NCI-H526 treated with DMSO at 0.1 percent for 48 hours (cell line): Measurements from ENCODE around the gene ITGA2.

Experiments
- DNase-seq: peaks from one replicate; lab custom pipeline; 2025; lab: John Stamatoyannopoulos, UW

Gene ITGA2

DNA sequence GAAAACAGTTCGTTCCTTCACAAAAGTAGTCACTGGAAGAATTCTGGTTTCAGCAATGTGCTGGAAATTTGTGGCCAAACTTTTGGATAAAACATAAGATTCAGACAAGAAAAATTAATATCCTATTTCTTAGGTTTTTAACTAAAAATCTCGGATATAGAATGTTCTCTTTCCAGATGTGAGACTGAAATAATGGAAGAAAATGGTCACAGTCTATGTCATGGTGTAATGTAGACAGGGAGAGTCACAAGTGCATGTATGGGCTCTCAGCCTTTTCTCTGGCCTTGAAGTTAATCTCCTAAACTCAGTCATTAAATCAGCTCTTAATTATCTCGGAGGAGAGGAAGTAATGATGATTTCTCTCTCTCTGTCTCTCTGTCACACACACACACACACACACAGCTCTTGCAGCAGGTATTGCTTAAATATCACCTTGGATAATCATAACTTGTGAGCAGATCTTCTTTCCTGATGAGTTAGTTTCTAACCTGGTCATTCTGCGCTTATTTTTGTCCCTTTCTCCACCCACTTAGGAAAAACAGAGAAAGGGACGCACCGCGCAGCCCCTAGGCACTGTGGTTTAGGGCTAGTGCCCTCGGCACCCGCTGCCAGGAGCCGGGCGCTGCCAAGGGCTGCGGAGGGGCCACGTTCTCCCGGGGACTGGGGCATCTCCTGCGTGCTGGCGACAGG lies 672 bp upstream of the ITGA2 start:
- no peak for DNase-seq

DNA sequence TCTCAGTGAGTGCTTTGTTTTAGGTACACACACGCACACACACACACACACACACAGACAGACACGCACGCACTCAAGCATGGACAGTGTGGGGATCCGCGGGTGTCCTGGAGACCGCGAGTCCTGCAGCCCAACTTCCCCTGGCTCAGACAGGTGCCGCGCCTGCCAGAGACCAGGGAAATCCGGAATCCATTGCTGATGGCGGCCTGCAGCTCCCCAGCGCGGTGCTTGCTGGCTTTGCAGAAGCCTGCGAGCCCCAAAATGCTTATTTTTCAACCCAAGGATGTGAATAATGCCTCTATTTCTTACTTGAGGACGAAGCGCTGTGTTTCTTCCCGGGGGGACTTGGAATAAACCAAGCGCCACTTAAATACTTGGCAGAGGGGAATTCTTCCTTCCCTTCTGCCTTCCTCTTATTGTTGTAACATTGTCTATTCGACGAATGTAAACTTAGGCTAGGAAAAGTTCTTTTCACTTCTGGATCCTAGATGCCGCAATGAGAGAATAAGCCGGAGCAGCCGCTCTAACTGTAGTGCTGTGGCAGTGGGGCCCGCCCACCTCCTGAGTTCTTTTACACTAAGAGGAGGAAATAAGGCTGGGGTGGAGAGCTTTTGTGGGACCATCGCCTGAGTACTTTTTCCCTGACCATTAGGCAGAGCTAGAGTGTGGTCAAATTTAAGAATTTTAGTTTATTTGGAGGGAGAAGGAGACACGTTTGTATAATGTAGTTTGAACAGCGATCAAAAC lies 802 bp downstream of the ITGA2 start:
- peak; percentile 5 for DNase-seq

DNA sequence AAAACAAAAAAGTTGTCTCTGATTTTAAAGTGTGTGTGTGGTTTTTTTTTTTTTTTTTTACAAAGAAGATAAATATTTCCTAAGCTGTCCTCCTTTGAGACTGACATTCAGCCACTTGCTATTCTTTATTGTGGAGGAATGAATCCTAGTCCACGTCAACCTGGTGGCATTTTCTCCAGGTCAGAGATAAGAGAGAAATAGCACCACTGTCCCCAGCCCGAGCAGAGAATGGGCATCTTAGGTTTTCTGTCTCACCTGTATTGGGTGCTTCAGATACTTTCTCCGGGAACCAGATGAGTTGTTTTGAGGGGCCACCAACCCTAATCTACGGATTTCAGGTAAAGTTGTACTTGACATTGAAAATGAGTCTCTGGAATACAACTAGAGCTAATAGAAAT lies 1.4 kb downstream of the ITGA2 start:
- no peak for DNase-seq

DNA sequence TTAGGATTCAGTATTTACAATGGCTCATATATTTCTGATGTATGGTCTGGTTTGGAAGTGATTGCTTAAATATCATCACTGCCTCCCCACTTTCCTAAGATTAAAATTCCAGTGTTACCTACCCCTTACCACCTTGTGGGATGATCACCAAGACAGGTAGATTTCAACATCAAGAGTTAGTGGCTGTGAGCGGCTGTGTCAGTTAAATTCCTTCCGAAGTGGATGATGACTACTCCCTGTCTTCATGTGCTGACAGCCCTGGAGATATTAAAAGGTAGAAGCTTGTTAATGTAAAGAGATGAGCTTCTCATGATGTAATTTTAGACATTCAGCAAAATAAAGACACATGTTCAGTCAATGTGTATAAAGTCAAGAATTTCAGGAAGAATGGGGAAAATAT lies 4.2 kb downstream of the ITGA2 start:
- no peak for DNase-seq

DNA sequence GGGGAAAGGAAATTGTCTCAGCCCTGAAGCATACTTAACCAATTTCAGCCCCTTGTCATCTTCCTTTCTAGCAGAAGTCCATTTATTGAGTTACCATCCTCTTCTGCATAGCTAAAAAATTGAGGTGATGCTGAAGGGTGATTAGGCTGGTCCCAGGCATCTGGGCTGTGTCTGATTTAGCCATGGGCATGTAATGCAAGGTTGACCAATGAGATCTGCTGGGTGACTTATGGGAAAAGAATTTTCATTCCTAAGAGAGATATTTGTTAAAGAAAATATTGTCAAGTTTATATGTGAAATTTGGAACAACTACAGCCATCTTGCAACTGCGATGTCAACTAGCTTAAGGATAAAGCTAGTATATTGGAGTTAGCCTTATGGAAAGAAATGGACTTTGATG lies 5.1 kb downstream of the ITGA2 start:
- no peak for DNase-seq

DNA sequence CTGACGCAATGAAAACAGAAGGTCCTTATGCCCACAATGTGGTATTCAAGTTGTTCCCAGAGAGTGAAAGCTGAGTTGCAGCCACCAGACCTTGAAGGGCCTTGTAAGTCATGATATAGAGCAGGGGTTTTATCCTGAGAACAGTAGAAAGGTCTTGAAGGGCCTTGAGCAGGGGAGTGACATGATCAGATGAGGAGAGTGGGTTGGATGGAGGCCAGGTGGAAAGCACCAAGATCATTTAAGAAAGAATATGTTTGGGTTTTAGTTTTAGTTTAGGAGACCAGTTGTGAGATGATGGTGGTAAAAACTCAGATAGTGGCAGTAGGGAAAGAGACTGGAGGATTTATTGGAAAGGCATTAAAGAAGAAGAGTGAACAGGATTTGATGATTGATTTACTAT lies 5.9 kb downstream of the ITGA2 start:
- DNase-seq = no peak

DNA sequence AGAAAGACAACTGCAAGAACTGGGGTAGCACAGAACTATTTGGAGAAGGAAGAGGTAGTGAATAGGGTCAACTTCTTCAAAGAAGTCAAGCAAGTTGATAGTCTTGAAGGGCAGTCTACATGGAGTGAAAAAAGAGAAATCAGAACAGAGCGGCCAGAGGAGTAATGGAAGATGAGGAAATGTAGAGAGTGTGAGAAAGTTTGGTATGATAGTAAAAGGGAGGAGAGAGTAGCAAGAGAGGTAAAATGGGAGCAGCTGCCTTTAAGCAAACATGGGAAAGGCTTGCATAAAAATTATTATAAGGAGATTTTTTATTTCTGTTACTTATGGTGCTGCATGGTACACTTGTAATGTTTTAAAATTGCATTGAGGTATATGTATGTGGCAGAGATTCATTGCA lies 6.8 kb downstream of the ITGA2 start:
- no peak for DNase-seq

DNA sequence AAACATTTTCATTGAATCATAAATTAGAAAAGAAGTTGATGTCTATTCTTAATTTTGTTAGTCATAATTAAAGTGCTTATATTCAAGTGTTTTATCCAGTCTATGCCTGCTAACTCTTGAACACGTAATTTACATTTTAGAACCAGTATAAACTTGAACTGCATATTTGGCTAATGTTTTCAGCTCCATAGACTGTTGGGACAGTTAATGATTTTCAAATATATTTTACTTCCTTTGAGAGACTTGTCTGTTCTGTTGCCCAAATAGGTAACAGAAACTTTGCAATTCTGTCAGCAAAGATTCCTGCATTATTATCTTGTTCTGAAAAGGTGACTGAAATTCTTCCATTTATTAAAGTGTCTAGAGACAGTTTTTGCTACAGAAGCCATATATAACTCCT lies 7.8 kb downstream of the ITGA2 start:
- DNase-seq = peak; percentile 33

DNA sequence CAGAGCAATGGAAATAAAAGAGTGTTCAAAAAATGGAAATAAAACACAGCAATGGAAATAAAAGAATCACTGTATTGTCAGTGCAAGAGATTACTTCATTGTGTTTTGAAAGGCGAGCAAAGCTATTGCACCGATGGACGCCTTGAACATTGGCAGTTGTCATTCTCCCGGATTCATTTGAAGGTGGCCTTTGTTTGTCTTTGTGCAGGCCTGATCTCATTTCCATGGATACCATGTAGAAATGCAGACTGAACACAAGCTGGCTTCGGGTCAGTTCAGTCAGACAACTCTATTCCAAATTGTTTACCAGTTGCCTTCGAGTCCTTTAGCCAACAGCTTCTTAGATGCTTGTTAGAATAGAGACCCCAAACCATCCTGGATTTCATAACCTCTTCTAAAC lies 8.3 kb downstream of the ITGA2 start:
- peak; percentile 59 for DNase-seq

DNA sequence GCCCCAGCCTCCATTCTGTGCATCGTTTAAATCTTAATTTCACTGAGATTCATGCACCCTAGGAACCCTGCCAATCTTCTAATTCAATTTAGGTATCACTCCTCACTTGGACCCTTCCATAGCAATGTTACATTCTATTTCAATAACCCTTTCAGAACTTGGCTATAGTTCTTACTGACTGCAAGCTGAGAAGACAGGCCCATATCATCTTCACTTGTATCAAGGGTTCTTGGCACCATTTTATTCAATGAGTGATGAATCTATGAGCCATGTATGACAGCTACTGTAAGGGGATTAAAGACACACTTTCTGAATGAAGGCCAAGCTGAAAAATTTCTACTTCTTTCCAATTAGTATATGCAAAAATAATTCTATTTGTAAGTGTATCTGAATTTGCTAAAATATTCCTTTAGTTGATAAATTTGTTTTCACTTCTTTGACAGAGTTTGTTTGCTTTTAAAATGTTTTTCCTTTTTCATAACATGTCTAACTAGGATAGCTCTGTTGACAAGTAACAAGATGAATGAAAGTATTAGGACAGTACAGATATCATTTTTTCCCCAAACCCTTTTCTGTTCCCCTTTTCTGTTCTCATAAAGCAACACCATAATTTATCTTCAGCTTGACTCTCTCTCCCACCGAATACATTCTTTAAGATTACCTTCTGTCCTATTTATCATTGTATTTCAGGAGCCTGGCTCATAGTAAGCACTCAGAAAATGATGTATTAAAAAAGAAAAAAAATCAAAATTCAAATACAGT lies 9.6 kb downstream of the ITGA2 start:
- DNase-seq = no peak

DNA sequence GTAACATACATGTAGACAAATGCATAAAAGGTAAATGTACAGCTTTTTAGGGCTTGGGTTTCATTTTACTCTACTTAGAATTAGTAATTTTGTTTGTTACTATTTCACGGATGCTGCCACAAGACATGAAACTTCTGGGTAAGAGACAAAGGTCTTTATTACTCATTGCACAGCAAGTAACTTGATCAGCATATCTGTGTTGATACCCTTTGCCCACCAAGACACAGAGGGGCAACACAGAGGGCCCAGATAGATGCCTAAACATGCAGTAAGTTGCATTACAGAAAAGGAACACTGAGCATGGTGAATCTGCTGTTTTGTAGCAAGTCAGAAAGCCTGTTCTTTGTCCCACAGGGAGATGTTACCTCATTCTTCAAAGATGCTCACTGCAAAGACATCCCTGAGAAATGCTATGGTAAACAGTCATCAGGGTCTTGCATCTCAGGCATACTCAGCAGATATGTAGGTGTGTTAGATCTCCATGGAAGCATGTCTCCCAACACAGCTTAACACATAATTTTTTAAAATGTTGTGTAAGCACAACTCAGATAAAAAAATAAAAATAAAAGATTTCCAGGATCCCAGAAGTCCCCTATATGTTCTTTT lies 10.3 kb downstream of the ITGA2 start:
- no peak for DNase-seq

DNA sequence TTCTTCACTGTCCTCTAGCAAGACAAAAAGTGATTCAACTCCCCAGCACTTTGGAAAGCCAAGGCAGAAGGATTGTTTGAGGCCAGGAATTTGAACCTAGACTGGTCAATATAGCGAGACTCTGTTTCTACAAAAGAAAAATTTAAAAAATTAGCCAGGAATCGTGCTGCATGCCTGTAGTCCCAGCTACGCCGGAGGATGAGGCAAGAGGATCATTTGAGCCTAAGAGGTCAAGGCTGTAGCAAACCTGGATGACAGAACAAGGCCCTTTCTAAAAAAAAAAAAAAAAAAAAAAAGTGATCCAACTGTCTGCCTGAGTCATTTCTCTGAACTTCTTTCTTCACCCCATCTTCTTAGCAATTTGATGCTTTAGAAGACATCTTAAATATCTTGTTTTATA lies 12.4 kb downstream of the ITGA2 start:
- DNase-seq = no peak

DNA sequence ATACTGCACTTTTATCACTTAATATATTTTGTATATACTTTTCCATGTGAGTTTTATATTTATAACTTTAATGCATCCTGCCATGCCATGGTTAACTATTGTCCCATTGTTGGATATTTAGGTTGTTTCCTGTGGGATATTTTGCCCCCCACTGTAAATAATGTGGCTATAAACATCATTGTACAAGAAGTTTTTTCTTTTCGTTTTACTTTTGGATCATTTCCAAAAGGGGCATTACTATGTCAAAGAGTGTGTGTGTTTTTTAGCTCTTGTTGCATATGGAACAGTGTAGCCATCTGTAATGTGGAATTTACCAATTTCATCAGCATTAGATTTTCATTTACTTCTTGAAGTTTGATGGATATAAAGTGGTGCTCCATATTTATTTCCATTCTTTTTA lies 13.3 kb downstream of the ITGA2 start:
- DNase-seq = no peak

DNA sequence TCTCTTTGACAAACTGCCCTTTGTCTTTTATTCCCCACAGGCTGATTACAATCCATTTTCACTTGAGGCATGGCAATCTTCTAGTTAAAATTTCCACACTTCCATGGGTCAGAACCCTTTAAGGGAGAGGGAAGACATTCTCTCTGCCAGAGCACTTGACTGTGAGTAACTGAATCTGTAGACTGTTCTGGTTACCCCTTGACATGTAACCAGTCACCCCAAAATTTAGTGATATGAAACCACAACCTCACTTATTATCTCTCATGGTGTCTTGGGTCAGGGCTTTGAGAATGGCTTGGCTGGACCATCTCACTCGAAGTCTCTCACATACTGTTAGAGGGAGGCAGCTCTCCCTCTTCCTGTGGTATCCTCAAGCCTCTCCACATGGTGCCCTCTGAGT lies 14.0 kb downstream of the ITGA2 start:
- no peak for DNase-seq

DNA sequence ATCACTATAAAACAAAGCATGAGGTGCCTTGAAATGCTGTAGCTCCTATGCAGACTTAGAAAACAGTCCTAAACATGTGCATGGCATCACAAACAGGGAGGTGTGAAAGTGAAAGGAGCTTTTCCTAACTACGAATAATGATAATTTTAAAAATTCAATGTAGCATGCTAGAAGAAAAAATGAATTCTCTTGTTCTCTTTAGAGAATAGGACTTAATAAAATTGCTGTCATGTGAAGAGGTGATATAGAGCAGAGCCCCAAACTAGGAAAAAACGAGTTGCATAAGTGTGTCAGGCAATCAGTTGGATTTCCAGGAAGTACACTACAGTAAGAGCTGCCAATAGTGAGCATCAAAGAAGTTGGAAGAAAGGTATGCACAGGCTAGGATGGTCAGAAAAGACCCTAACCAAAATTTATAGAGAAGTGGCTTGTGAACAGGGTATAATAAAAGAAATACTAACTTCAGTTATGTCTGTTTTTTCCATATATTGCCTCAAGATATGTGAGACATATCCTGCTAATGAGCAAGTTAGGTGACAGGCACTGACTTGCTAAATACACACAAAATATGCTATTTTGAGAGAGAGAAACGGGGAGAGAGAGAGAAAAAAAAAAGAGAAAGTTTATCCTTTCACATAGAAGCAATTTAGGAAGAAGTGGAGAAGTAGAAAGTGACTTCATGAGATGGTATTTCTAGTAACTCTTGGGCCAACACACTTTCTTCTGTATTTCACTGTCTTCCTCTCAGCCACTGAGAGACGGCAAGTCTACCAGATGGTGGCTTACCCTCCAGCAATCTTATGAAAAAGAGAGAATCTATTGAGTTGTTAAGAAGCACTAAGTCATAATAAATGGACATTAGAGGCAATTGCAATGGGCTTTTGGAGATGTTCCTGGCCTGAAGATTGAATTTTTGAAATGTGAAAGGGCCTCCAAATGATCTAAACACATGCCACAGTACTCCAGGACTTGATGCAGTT lies 18.0 kb downstream of the ITGA2 start:
- DNase-seq = no peak

DNA sequence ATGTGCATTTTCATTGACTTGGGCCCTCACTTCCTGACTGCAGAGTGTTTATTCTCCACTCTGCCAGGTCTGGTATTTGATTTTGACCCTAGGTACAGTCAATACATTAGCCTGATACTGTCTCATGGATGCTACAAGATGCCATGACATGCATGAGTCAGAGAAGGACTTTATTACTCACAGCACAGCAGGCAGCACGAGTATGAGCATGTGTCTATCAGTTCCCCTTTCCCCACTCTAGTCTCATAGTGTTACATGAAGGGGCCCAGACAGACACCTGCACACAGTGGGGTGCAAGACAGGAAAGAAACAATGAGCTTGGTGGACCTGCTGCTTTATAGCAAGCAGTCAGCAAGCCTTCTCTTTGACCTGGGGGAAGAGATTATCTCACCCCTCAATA lies 19.6 kb downstream of the ITGA2 start:
- DNase-seq = no peak

DNA sequence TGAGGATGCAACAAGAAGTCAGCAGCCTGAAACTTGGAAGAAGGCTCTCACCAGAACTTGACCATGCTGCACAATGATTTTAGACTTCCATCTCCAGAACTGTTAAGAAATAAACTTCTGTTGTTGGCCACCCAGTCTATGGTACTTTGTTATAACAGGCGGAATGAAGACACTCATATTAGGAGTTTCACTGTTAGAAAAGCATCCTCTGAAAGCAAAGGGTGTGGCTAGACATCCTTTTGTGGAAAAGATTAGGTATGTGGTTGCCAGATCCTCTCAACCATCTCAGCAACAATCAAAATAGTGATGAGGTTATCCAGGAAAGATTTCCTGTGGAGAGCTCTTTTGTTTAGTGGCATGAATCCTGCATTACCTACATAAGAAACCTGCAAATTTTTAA lies 20.7 kb downstream of the ITGA2 start:
- no peak for DNase-seq

DNA sequence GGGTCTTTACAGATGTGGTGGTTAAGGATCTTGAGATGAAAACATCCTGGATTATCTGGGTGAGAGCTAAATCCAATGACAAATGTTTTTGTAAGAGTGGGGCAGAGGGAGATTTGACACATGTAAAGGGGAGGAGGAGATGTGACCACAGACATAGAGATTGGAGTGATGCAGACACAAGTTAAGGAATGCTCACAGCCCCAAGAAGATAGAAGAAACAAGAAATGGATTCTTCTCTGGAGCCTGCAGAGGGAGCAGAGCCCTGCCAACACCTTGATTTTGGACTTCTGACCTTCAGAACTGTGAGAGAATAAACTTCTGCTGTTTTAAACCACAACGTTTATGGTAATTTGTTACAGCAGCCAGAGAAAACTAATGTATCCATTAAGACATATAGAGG lies 21.7 kb downstream of the ITGA2 start:
- no peak for DNase-seq

DNA sequence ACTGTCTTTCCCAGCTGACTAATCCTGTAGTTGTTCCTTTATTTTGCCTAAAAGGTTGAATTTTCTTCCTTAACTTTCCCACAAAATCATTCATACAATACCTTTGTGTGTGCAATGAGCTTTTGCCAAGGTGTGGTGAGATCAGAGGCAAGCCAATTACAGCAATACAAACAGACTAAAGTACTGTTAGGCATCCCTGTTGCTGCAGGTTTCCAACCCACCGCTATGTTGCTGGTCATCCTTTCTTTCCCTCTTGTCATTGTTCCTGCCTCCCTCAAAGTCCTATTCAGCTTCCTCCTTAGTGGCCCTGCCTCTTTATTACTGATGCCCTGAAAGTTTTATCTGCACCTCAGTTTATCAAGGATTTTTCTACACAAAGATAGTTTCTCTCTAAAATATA lies 22.1 kb downstream of the ITGA2 start:
- no peak for DNase-seq

DNA sequence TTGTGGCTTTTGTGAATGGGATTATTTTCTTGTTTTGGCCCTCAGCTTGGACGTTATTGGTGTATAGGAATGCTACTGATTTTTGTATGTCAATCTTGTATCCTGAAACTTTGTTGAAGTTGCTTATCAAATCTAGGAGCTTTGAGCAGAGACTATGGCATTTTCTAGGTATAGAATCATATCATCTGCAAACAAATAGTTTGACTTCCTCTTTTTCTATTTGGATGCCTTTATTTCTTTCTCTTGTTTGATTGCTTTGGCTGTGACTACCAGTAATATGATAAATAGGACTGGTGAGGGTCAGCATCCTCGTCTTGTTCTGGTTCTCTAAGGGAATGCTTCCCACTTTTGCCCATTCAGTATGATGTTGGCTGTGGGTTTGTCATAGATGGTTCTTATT lies 24.7 kb downstream of the ITGA2 start:
- no peak for DNase-seq

DNA sequence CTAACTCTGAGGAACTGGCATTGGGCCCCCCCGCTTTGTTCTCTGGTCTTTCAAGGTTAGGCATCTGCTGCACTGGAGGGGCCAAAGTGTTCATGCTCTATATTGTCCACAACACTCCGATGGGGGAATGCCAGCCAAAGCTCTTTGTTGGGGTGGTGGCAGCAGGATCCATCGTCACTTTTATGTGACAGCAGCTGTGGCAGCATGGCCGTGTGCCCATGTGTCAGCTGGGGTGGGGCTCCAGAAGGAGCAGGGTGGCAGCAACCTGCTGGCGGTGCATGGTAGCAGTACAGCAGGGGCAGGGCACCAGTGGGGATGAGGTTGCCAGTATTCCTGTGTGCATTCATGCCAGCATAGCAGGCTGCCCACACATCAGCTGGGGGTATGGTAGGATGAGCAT lies 28.2 kb downstream of the ITGA2 start:
- no peak for DNase-seq
